Measurements from ENCODE around the gene ADGRG1. TPM values are rescaled to one million over a fixed set of nuclear protein-coding genes. Genes with fewer than 3 reads are reported as not detected.

The ADGRG1 gene
- polyA plus RNA-seq, 1 of the 3 experiments (the other 2 are of a cell fraction), result 7.4 TPM

GRCh38 chr16:57694231-57694724, 65.8 kb downstream of the ADGRG1 start:
- Histone ChIP-seq H3K4me1 (ENCODE audit: control insufficient read depth in 1 of 2, insufficient read depth in 2 of 2, low read depth in 1 of 2, low read length in 1 of 2) (peaks cover 0 to 13% of the 10 kb centered on the region in 2 experiments; a peak in 1 of 4 replicates), H3K9me3 (no peaks in the 10 kb centered on the region), H3F3A (replicated peaks; ENCODE audit: insufficient read depth) (no peaks in the 10 kb centered on the region), H3K9me2 (no peaks in the 10 kb centered on the region), H3K36me3 (replicated peaks in 1 of 2; ENCODE audit: control insufficient read depth in 1 of 2, insufficient read depth in 2 of 2, low read length in 1 of 2) (no peaks in the 10 kb centered on the region), H3K79me2 (ENCODE audit: insufficient read depth) (no peaks in the 10 kb centered on the region), H3K9ac (no peak overlapping the region), H3K27ac (ENCODE audit: low read depth in 2 of 2, low read length in 1 of 2) (no peak overlapping the region), H3K4me3 (ENCODE audit: low read depth in 2 of 2, low read length in 1 of 2) (peak overlapping the region in 1 of 2 experiments; percentile 44; a peak in 1 of 4 replicates), H3K27me3 (ENCODE audit: insufficient read depth) (no peaks in the 10 kb centered on the region; the same call in 1 of the 2 replicates), H3K4me2 (no peak overlapping the region), H2AFZ (ENCODE audit: low read depth) (no peak overlapping the region), H4K20me1 (ENCODE audit: insufficient read depth) (no peaks in the 10 kb centered on the region)
- TF ChIP-seq RXRA (IDR thresholded peaks at IDR 0.05; ENCODE audit: borderline replicate concordance, low read depth) (no peak), GABPA (IDR thresholded peaks at IDR 0.05; ENCODE audit: low read depth) (no peak), FOXJ3 (CRISPR knock-in tag; IDR thresholded peaks at IDR 0.05) (no peak), TEAD4 (IDR thresholded peaks at IDR 0.05; ENCODE audit: borderline replicate concordance, insufficient read depth) (no peak), JUND (IDR thresholded peaks at IDR 0.05) (no peak), MEF2A (IDR thresholded peaks at IDR 0.05; ENCODE audit: borderline replicate concordance, low read depth) (no peak), NFIC (IDR thresholded peaks at IDR 0.05; ENCODE audit: borderline replicate concordance) (no peak), YY1 (IDR thresholded peaks at IDR 0.05; ENCODE audit: low read depth) (no peak), TAF1 (IDR thresholded peaks at IDR 0.05; ENCODE audit: borderline replicate concordance, low read depth, low read length) (no peak), RFX5 (IDR thresholded peaks at IDR 0.05; ENCODE audit: low read length) (no peak)
- DNase-seq, result no peak
- 51% methylated on average over 10 of the region's 10 CpGs for WGBS (ENCODE audit: low lambda C conversion rate)
- POLR2A ChIA-PET, result no interaction called here
- CTCF ChIA-PET, result interaction anchor here (0.7 to 1.0 kb wide), 3 partner anchors 112 to 174 kb away, joined by 3 read pairs; no protein-coding TSS in a partner anchor

GRCh38 chr16:57694725-57695679, 66.6 kb downstream of the ADGRG1 start, which contains the start of gene DRC7:
TSS of gene DRC7 (plus strand) at chr16:57694806. CDS start at chr16:57697950, 3,144 bp downstream.
- peak; percentile 90 for DNase-seq
- Histone ChIP-seq H3K4me1 (ENCODE audit: control insufficient read depth in 1 of 2, insufficient read depth in 2 of 2, low read depth in 1 of 2, low read length in 1 of 2) (peaks cover 0 to 6% of the 10 kb centered on the region in 2 experiments; a peak in 1 of 4 replicates), H3K27me3 (ENCODE audit: insufficient read depth) (no peaks in the 10 kb centered on the region; the same call in 1 of the 2 replicates), H4K20me1 (ENCODE audit: insufficient read depth) (no peaks in the 10 kb centered on the region), H3K27ac (ENCODE audit: low read depth in 2 of 2, low read length in 1 of 2) (no peak within 1 kb of the TSS), H3F3A (replicated peaks; ENCODE audit: insufficient read depth) (no peaks in the 10 kb centered on the region), H3K9me2 (no peaks in the 10 kb centered on the region), H2AFZ (ENCODE audit: low read depth) (no peak within 1 kb of the TSS), H3K9me3 (no peaks in the 10 kb centered on the region), H3K79me2 (ENCODE audit: insufficient read depth) (no peaks in the 10 kb centered on the region), H3K4me2 (no peak within 1 kb of the TSS), H3K4me3 (ENCODE audit: low read depth in 2 of 2, low read length in 1 of 2) (peak within 1 kb of the TSS in 1 of 2 experiments; percentile 44; a peak in 2 of 4 replicates), H3K36me3 (replicated peaks in 1 of 2; ENCODE audit: control insufficient read depth in 1 of 2, insufficient read depth in 2 of 2, low read length in 1 of 2) (no peaks in the 10 kb centered on the region), H3K9ac (no peak within 1 kb of the TSS)
- POLR2A ChIA-PET, result no interaction called here
- TF ChIP-seq TEAD4 (IDR thresholded peaks at IDR 0.05; ENCODE audit: borderline replicate concordance, insufficient read depth) (no peak), IRF3 (IDR thresholded peaks at IDR 0.05; ENCODE audit: low read depth, low read length) (no peak), CTCF (IDR thresholded peaks at IDR 0.05) (no peak), SIN3A (IDR thresholded peaks at IDR 0.05; ENCODE audit: borderline replicate concordance, low read depth, low read length) (no peak), NRF1 (IDR thresholded peaks at IDR 0.05; ENCODE audit: low read depth, low read length) (no peak), CHD2 (IDR thresholded peaks at IDR 0.05; ENCODE audit: low read length, partially characterized antibody) (peak; percentile 69), MEF2A (IDR thresholded peaks at IDR 0.05; ENCODE audit: borderline replicate concordance, low read depth) (no peak), SMC3 (IDR thresholded peaks at IDR 0.05; ENCODE audit: low read depth, low read length) (no peak), GABPA (IDR thresholded peaks at IDR 0.05; ENCODE audit: low read depth) (peak; percentile 78), USF2 (IDR thresholded peaks at IDR 0.05; ENCODE audit: borderline replicate concordance, low read depth, low read length) (no peak), NFIC (IDR thresholded peaks at IDR 0.05; ENCODE audit: borderline replicate concordance) (no peak)
- WGBS (ENCODE audit: low lambda C conversion rate), result 38% methylated on average over 7 of the region's 8 CpGs
- CTCF ChIA-PET, result interaction anchor here (0.5 to 1.0 kb wide), 4 partner anchors 24 to 175 kb away, joined by 3 read pairs; no protein-coding TSS in a partner anchor
